Mesothelial cell of epicardium (in vitro differentiated cells): ENCODE data around the gene RHCG. TPM values are rescaled to one million over a fixed set of nuclear protein-coding genes. Genes with fewer than 3 reads are reported as not detected.
A peak's percentile ranks its signal among the peaks of the same experiment; 100 is the strongest.

Experiments
- DNase-seq, 2 experiments: peaks; one replicate each; pipeline ENCODE4 v3.0.0; 2021; ENCODE audit warnings: low spot score in 2 of 2; ENCODE audit not compliant: unreplicated experiment in 2 of 2
- H3K27ac Mint-ChIP-seq: 2 replicates; pipeline ENCODE4 v1.8.0; 2021; ENCODE audit warnings: mixed read lengths
- H3K27me3 Mint-ChIP-seq: 2 replicates; pipeline ENCODE4 v1.8.0; 2021; ENCODE audit warnings: low read depth, mixed read lengths
- H3K36me3 Mint-ChIP-seq: 2 replicates; pipeline ENCODE4 v1.8.0; 2021; ENCODE audit warnings: mixed read lengths
- H3K4me1 Mint-ChIP-seq: 2 replicates; pipeline ENCODE4 v1.8.0; 2021; ENCODE audit warnings: mixed read lengths
- H3K4me3 Mint-ChIP-seq: 2 replicates; pipeline ENCODE4 v1.8.0; 2021; ENCODE audit warnings: mild to moderate bottlenecking, moderate library complexity, mixed read lengths
- H3K9me3 Mint-ChIP-seq: 2 replicates; pipeline ENCODE4 v1.8.0; 2021; ENCODE audit warnings: mixed read lengths
- CTCF ChIP-seq: fragments of 200-600 bp; sonication (generic); IDR thresholded peaks from one replicate; pipeline ENCODE4 v1.5.0; 2021; ENCODE audit warnings: antibody characterized with exemption; ENCODE audit not compliant: unreplicated experiment
- total RNA-seq: library from RNA; stranded (reverse); gene quantifications from 3 replicates; pipeline ENCODE4 v1.2.1, GENCODE V29; 2021

Gene RHCG
- total RNA-seq = 0.16 to 0.58 TPM in 2 of 3 replicates, not detected in the other

DNA sequence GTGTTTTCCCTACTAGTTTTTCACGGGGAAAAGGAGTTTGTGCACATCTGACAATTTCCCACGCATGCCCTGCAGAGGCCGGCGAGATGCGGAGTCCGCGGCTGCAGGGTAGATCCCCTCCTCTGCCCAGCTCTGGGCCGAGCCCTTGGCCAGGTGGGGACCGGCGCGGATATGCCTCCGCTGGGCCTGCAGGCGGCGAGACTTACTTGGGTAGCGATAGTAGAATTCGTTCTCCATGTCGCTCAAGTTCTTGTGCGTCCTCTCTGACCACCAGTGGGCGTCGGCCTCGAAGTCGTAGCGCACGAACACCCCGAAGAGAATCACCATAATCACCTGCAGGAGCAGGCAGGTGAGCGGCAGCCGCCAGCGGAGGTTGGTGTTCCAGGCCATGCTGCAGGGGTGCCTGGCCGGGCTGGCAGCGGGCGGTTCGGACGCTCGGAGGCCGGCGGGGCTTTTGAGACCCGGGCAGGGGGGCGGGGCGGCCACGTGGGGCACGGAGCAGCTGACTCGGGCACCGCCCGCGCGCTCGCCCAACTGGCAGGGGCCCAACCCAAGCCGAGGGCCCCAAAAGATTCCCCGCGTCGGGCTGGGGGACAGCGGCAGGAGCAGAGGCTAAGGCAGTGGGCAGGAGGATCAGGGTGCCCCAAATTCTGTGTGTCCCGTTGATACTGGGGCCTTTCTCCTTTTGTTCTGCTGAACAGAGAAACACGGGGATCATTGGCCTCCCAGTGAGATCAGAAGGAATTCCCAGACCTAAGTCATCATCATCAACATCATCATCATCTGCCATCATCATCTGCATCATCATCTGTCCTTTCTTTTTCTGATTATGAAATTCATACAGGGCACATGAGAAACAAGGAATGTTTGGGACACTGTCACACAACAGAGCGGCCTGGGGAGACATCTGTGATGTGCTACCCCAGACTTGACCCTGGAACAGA is at the start of gene RHCG:
TSS of gene RHCG (minus strand) at position 429 of the 944 bp plus-strand sequence. CDS start at position 390, 39 bp downstream.
- H3K36me3 Mint-ChIP-seq = no peaks in the 10 kb centered on the region
- H3K27me3 Mint-ChIP-seq = peaks cover 88% of the 10 kb centered on the region
- TF ChIP-seq CTCF = peak; percentile 39
- no peaks in the 10 kb centered on the region for H3K9me3 Mint-ChIP-seq
- DNase-seq = peak in 1 of 2 experiments; percentile 57
- H3K4me1 Mint-ChIP-seq = no peaks in the 10 kb centered on the region
- H3K4me3 Mint-ChIP-seq = peak within 1 kb of the TSS; percentile 63
- no peak within 1 kb of the TSS for H3K27ac Mint-ChIP-seq

DNA sequence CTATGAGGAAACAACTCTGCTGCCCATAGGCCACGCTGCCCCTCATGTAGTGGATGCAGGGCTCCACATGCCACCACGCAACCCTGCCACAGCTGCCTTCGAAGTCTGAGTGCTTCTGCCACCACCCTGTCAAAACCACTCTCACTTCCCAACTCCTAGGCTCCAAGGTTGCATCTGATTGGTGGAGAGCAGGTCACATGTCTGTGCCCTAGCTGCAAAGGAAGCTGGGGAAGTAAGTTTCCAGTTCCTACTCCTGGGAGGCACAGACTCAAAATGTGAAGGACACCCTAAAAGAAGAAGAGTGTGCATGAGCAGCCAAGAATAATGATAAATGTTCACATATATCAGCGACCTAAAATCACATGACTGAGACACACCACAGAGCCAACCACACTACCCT is 47.0 kb upstream of the RHCG start:
- no peak for DNase-seq
- Mint-ChIP-seq H3K4me3 (no peak overlapping the region), H3K27me3 (peaks cover 37% of the 10 kb centered on the region), H3K27ac (no peak overlapping the region), H3K36me3 (no peaks in the 10 kb centered on the region), H3K4me1 (no peaks in the 10 kb centered on the region), H3K9me3 (peaks cover 4% of the 10 kb centered on the region)
- TF ChIP-seq CTCF = no peak

- H3K9me3 Mint-ChIP-seq = peaks cover 9% of the 10 kb centered on the region
These were observed 46.0 kb upstream of the RHCG start for GRCh38 chr15:89542369-89542768.

DNA sequence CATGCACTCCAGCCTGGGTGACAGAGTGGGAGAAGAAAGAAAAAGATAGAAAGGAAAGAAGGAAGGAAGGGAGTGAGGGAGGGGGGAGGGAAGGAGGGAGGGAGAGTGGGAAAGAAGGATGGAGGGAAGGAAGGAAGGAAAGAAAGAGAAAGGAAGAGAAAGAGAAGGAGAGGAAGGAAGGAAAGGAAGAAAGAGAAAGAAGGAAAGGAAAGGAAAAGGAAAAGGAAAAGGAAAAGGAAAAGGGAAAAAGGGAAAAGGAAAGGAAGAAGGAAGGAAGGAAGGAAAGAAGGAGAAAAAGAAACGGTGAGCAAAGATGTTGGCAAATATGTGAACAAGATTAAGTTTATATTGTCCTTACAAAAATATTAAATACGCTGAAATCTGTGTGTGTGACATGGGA is 42.6 kb upstream of the RHCG start:
- Mint-ChIP-seq H3K4me3 (no peak overlapping the region), H3K27ac (no peak overlapping the region), H3K9me3 (peaks cover 14% of the 10 kb centered on the region), H3K27me3 (peaks cover 27% of the 10 kb centered on the region), H3K4me1 (no peaks in the 10 kb centered on the region), H3K36me3 (no peaks in the 10 kb centered on the region)
- no peak for DNase-seq
- TF ChIP-seq CTCF = no peak

More at GRCh38 chr15:89542369-89542768, 46.0 kb upstream of the RHCG start:
- no peak for TF ChIP-seq CTCF
- H3K4me3 Mint-ChIP-seq = no peak overlapping the region
- H3K36me3 Mint-ChIP-seq = no peaks in the 10 kb centered on the region
- H3K27me3 Mint-ChIP-seq = peaks cover 36% of the 10 kb centered on the region
- no peaks in the 10 kb centered on the region for H3K4me1 Mint-ChIP-seq
- DNase-seq = no peak
- H3K27ac Mint-ChIP-seq = no peak overlapping the region

DNA sequence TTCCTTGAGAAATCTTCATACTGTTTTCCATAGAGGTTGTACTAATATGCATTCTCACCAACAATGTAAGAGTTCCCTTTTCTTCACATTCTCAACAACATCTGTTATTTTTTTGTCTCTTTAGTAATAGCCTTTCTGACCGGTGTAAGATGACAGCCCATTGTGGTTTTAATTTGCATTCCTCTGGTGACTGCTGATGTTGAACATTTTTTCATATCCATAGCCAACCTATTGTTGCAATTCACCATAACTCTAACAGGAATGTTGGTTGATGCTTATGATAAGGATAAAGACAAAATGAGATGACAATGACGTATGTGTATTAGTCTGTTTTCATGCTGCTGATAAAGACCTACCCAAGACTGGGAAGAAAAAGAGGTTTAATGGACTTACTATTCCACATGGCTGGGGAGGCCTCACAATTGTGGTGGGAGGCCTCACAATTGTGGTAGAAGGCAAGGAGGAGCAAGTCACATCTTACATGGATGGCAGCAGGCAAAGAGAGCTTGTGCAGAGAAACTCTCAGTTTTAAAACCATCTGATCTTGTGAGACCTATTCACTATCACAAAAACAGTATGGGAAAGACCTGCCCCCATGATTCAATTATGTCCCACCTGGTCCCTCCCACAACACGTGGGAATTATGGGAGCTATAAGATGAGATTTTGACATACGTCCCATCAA is 37.6 kb upstream of the RHCG start:
- H3K4me3 Mint-ChIP-seq = no peak overlapping the region
- no peaks in the 10 kb centered on the region for H3K4me1 Mint-ChIP-seq
- DNase-seq = no peak
- peaks cover 22% of the 10 kb centered on the region for H3K9me3 Mint-ChIP-seq
- no peak overlapping the region for H3K27ac Mint-ChIP-seq
- no peak for TF ChIP-seq CTCF
- no peaks in the 10 kb centered on the region for H3K27me3 Mint-ChIP-seq
- H3K36me3 Mint-ChIP-seq = no peaks in the 10 kb centered on the region
